Adrenal gland (tissue), 5 donors: ENCODE data around the gene ZKSCAN1.

Experiments
- POLR2A ChIP-seq, 2 donors: fragments of 450-650 bp; IDR thresholded peaks; one replicate each; pipeline ENCODE4 v1.6.1; 2017; ENCODE audit warnings: antibody characterized with exemption in 2 of 2, mild to moderate bottlenecking in 2 of 2, moderate library complexity in 1 of 2
- TF ChIP-seq, protein P1 (sequence below), 6 experiments: fragments of 450-650 bp in 4 of 6; fragments of 200-600 bp in 2 of 6; sonication (generic) in 1 of 6; IDR thresholded peaks; 1 replicate in 5 of 6; 2 replicates in 1 of 6; pipeline versions ENCODE4 v1.5.1 to v1.8.0; 2016 to 2021; ENCODE audit warnings: antibody characterized with exemption in 6 of 6, mild to moderate bottlenecking in 2 of 6, moderate library complexity in 1 of 6
- donor health status: DM: no; HTN: no; CAD: no.

DNA sequence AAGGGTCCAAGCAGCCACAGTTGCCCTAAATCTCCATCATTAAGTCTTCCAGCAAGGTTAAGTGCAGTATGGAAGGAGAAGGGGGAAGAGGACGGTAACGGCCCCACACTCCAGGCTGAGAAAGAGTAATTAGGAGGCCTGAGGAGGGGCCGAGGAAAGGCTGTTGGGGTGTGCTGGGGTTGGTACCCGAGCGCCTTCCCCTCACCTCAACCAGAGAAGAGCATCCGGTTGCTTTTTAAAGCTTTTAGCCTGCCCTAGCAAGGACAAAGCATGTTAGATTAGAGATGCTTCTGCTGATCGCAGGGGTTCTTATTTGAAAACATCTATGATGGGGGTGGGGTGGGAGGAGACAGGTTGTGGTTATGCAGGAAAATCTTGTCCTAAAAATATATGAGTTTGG is 25.2 kb downstream of the ZKSCAN1 start:
- no peak for TF ChIP-seq POLR2A (IDR thresholded peaks at IDR 0.05)
- TF ChIP-seq, protein P1, sequence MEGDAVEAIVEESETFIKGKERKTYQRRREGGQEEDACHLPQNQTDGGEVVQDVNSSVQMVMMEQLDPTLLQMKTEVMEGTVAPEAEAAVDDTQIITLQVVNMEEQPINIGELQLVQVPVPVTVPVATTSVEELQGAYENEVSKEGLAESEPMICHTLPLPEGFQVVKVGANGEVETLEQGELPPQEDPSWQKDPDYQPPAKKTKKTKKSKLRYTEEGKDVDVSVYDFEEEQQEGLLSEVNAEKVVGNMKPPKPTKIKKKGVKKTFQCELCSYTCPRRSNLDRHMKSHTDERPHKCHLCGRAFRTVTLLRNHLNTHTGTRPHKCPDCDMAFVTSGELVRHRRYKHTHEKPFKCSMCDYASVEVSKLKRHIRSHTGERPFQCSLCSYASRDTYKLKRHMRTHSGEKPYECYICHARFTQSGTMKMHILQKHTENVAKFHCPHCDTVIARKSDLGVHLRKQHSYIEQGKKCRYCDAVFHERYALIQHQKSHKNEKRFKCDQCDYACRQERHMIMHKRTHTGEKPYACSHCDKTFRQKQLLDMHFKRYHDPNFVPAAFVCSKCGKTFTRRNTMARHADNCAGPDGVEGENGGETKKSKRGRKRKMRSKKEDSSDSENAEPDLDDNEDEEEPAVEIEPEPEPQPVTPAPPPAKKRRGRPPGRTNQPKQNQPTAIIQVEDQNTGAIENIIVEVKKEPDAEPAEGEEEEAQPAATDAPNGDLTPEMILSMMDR (IDR thresholded peaks at IDR 0.05): no peak
